GM12878 (cell line): ENCODE data around the gene GPC6. TPM values are rescaled to one million over a fixed set of nuclear protein-coding genes. Genes with fewer than 3 reads are reported as not detected.

ENCODE experiments used
- BACH1 ChIP-seq: fragments of 450-650 bp; IDR thresholded peaks from 2 replicates; pipeline ENCODE4 v1.6.1; 2017; ENCODE audit warnings: mild to moderate bottlenecking, borderline replicate concordance
- CREM ChIP-seq: IDR thresholded peaks from 2 replicates; pipeline ENCODE4 v1.6.1; 2014; ENCODE audit warnings: antibody characterized with exemption, low read depth
- FOXK2 ChIP-seq: fragments of 450-650 bp; IDR thresholded peaks from 2 replicates; pipeline ENCODE4 v1.6.1; 2017; ENCODE audit warnings: mild to moderate bottlenecking, moderate library complexity
- HCFC1 ChIP-seq: fragments of 150-350 bp; IDR thresholded peaks from 2 replicates; pipeline ENCODE4 v1.6.1; 2014; ENCODE audit warnings: low read length
- MYC ChIP-seq: IDR thresholded peaks from 2 replicates; pipeline ENCODE4 v1.6.1; 2011; ENCODE audit warnings: mild to moderate bottlenecking, low read length, moderate library complexity, inconsistent platforms; ENCODE audit not compliant: insufficient read depth, insufficient replicate concordance, insufficient read length, severe bottlenecking
- NFYA ChIP-seq: IDR thresholded peaks from 2 replicates; pipeline ENCODE4 v1.6.1; 2011; ENCODE audit warnings: low read depth, mild to moderate bottlenecking, low read length, improper control_type of control experiment, borderline replicate concordance
- RELA ChIP-seq: fragments of 450-650 bp; IDR thresholded peaks from 2 replicates; pipeline ENCODE4 v1.8.0; 2014; ENCODE audit warnings: borderline replicate concordance; ENCODE audit not compliant: partially characterized antibody
- SMAD1 ChIP-seq: fragments of 450-650 bp; IDR thresholded peaks from 2 replicates; pipeline ENCODE4 v1.6.1; 2018; ENCODE audit warnings: mild to moderate bottlenecking, low read depth; ENCODE audit not compliant: partially characterized antibody
- SREBF1 ChIP-seq: IDR thresholded peaks from 2 replicates; pipeline ENCODE4 v1.6.1; 2012; ENCODE audit warnings: mild to moderate bottlenecking, low read length
- TCF7 ChIP-seq: IDR thresholded peaks from 2 replicates; pipeline ENCODE4 v1.6.1; 2014; ENCODE audit warnings: antibody characterized with exemption, borderline replicate concordance
- polyA plus RNA-seq, 11 experiments: library from polyadenylated mRNA; depleted of rRNA in 4 of 11; unstranded in 6 of 11; stranded (reverse) in 5 of 11; fragments of >200 nt; fragmentation: Nextera tagmentation in 4 of 11; fragmentation: Illumina TruSeq in 1 of 11; extraction: Ambion mirVana in 4 of 11; extraction: Trizol in 1 of 11; gene quantifications; 1 replicate in 1 of 11; 2 replicates in 10 of 11; pipeline versions ENCODE4 v1.2.1 to v1.2.3, GENCODE V29; 2011 to 2016; ENCODE audit warnings: inconsistent platforms in 2 of 11, missing spikeins in 2 of 11, low read depth in 1 of 11
- total RNA-seq, 4 experiments: library from RNA; depleted of rRNA in 3 of 4; stranded (reverse); fragments of >200 nt in 3 of 4; fragmentation: Illumina TruSeq in 1 of 4; extraction: Trizol in 1 of 4; gene quantifications; 2 replicates each; pipeline versions ENCODE4 v1.2.1 to v1.2.3, GENCODE V29; 2013 to 2021
- TF ChIP-seq, protein P1 (sequence below): fragments of 450-650 bp; IDR thresholded peaks from 2 replicates; pipeline ENCODE4 v1.6.1; 2017; ENCODE audit warnings: mild to moderate bottlenecking, moderate library complexity

GPC6 gene
- total and polyA plus RNA-seq, 10 of the 15 experiments (the other 5 are each of a cell fraction or from before 2014, with no cell fraction given): 0.03 to 0.04 (median 0.03) TPM; not detected in 7

DNA sequence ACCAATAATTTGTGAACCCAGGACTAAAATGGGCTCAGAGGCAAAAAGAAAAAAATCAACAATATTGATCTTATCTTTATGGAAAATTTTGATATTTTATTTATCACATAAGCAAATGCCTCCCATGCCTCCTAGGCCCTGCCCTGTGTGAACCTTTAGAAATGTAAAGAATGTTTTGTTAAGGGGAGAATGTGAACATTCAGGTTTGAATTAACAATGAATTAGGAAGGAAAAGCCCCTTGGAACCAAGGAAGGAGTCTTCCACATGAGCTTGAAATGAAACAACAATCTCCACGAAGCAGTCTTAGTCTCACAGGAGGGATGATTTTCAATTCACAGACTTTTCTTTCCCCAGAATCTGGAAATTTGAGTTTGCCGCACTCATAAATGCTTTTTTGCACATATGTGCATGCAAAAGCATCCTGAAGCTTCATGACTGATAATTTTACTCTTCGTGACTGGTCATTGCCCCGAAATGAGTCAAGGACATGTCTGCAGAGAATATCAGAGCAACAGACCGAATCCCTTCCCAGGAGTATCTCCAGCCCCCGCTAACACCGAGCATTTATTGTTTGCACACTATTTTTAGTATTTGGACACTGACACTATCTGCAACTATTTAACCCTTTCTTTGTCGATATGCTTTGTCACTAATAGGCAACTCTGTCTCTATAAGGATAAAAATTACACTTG is 1117.7 kb downstream of the GPC6 start (continued):
- TF ChIP-seq FOXK2 (no peak), MYC (no peak), CREM (no peak), SREBF1 (no peak), RELA (no peak), HCFC1 (no peak), TCF7 (no peak), SMAD1 (no peak), NFYA (no peak), BACH1 (no peak)
- TF ChIP-seq, protein P1, sequence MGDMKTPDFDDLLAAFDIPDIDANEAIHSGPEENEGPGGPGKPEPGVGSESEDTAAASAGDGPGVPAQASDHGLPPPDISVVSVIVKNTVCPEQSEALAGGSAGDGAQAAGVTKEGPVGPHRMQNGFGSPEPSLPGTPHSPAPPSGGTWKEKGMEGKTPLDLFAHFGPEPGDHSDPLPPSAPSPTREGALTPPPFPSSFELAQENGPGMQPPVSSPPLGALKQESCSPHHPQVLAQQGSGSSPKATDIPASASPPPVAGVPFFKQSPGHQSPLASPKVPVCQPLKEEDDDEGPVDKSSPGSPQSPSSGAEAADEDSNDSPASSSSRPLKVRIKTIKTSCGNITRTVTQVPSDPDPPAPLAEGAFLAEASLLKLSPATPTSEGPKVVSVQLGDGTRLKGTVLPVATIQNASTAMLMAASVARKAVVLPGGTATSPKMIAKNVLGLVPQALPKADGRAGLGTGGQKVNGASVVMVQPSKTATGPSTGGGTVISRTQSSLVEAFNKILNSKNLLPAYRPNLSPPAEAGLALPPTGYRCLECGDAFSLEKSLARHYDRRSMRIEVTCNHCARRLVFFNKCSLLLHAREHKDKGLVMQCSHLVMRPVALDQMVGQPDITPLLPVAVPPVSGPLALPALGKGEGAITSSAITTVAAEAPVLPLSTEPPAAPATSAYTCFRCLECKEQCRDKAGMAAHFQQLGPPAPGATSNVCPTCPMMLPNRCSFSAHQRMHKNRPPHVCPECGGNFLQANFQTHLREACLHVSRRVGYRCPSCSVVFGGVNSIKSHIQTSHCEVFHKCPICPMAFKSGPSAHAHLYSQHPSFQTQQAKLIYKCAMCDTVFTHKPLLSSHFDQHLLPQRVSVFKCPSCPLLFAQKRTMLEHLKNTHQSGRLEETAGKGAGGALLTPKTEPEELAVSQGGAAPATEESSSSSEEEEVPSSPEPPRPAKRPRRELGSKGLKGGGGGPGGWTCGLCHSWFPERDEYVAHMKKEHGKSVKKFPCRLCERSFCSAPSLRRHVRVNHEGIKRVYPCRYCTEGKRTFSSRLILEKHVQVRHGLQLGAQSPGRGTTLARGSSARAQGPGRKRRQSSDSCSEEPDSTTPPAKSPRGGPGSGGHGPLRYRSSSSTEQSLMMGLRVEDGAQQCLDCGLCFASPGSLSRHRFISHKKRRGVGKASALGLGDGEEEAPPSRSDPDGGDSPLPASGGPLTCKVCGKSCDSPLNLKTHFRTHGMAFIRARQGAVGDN: no peak
